OCI-LY3 (cell line): ENCODE data around the gene RFC2.
"Not testable (repeated sequence)": the region's sequence is repeated elsewhere in the genome, so short reads cannot be mapped to it uniquely, and the experiment has no call there.

Experiments
- H2AFZ ChIP-seq: fragments of 200-600, 300-600 bp; shearing (Covaris generic); 2 replicates; pipeline ENCODE4 v1.6.0; 2014; ENCODE audit warnings: antibody characterized with exemption, low read depth, low read length
- H3K27ac ChIP-seq: fragments of 200-600, 300-600 bp; sonication (generic); 2 replicates; pipeline ENCODE4 v1.5.1; 2014; ENCODE audit warnings: mild to moderate bottlenecking, low read length, moderate library complexity, mixed read lengths
- H3K27me3 ChIP-seq: fragments of 200-600, 300-600 bp; sonication (generic); 2 replicates; pipeline ENCODE4 v1.6.1; 2014; ENCODE audit warnings: low read depth, low read length, mixed read lengths
- H3K36me3 ChIP-seq: fragments of 200-600, 300-600 bp; sonication (generic); replicated peaks from 2 replicates; pipeline ENCODE3; 2014; ENCODE audit warnings: low read depth, low read length, mixed read lengths
- H3K4me1 ChIP-seq: fragments of 300-600, 200-600 bp; sonication (generic); 2 replicates; pipeline ENCODE4 v1.6.1; 2014; ENCODE audit warnings: low read length, mixed read lengths
- H3K4me2 ChIP-seq: fragments of 200-600, 300-600 bp; sonication (generic); 2 replicates; pipeline ENCODE4 v1.6.1; 2014; ENCODE audit warnings: low read length, mixed read lengths
- H3K4me3 ChIP-seq: fragments of 300-600, 200-600 bp; sonication (generic); 2 replicates; pipeline ENCODE4 v1.5.1; 2014; ENCODE audit warnings: antibody characterized with exemption, mild to moderate bottlenecking, low read length, moderate library complexity
- H3K79me2 ChIP-seq: fragments of 300-600, 200-600 bp; shearing (Covaris generic); 2 replicates; pipeline ENCODE4 v1.6.1; 2014; ENCODE audit warnings: mild to moderate bottlenecking, low read length, mixed read lengths
- H3K9ac ChIP-seq: fragments of 300-600, 200-600 bp; shearing (Covaris generic); 2 replicates; pipeline ENCODE4 v1.6.0; 2014; ENCODE audit warnings: mild to moderate bottlenecking, low read length, moderate library complexity
- H3K9me3 ChIP-seq: fragments of 200-600, 300-600 bp; shearing (Covaris generic); 2 replicates; pipeline ENCODE4 v1.6.1; 2014; ENCODE audit warnings: low read length, mixed read lengths; ENCODE audit not compliant: insufficient read depth
- H4K20me1 ChIP-seq: fragments of 200-600, 300-600 bp; sonication (generic); 2 replicates; pipeline ENCODE4 v1.6.1; 2016; ENCODE audit warnings: low read length, mixed read lengths; ENCODE audit not compliant: insufficient read depth
- EZH2phosphoT487 ChIP-seq: fragments of 200-600 bp; shearing (Covaris generic); IDR thresholded peaks from 2 replicates; pipeline ENCODE4 v1.6.1; 2018; ENCODE audit warnings: antibody characterized with exemption, mixed run types, low read depth
- TF ChIP-seq, protein P1 (sequence below): fragments of 200-600, 300-600 bp; sonication (generic); IDR thresholded peaks from 2 replicates; pipeline ENCODE4 v1.5.1; 2014; ENCODE audit warnings: antibody characterized with exemption, low read length, low read depth

The RFC2 gene

GRCh38 chr7:74197449-74198124, 56.6 kb downstream of the RFC2 start:
- Histone ChIP-seq H3K4me2 (no peak overlapping the region), H2AFZ (no peak overlapping the region), H3K27me3 (no peaks in the 10 kb centered on the region), H3K79me2 (peaks cover 9% of the 10 kb centered on the region; the same call in 1 of the 2 replicates), H3K9ac (no peak overlapping the region), H3K36me3 (peaks cover 30% of the 10 kb centered on the region), H3K4me3 (no peak overlapping the region), H4K20me1 (peaks cover 4% of the 10 kb centered on the region; the same call in 1 of the 2 replicates), H3K4me1 (no peaks in the 10 kb centered on the region), H3K9me3 (no peaks in the 10 kb centered on the region), H3K27ac (no peak overlapping the region)
- TF ChIP-seq EZH2phosphoT487, result no peak
- TF ChIP-seq, protein P1, sequence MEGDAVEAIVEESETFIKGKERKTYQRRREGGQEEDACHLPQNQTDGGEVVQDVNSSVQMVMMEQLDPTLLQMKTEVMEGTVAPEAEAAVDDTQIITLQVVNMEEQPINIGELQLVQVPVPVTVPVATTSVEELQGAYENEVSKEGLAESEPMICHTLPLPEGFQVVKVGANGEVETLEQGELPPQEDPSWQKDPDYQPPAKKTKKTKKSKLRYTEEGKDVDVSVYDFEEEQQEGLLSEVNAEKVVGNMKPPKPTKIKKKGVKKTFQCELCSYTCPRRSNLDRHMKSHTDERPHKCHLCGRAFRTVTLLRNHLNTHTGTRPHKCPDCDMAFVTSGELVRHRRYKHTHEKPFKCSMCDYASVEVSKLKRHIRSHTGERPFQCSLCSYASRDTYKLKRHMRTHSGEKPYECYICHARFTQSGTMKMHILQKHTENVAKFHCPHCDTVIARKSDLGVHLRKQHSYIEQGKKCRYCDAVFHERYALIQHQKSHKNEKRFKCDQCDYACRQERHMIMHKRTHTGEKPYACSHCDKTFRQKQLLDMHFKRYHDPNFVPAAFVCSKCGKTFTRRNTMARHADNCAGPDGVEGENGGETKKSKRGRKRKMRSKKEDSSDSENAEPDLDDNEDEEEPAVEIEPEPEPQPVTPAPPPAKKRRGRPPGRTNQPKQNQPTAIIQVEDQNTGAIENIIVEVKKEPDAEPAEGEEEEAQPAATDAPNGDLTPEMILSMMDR, result no peak

DNA sequence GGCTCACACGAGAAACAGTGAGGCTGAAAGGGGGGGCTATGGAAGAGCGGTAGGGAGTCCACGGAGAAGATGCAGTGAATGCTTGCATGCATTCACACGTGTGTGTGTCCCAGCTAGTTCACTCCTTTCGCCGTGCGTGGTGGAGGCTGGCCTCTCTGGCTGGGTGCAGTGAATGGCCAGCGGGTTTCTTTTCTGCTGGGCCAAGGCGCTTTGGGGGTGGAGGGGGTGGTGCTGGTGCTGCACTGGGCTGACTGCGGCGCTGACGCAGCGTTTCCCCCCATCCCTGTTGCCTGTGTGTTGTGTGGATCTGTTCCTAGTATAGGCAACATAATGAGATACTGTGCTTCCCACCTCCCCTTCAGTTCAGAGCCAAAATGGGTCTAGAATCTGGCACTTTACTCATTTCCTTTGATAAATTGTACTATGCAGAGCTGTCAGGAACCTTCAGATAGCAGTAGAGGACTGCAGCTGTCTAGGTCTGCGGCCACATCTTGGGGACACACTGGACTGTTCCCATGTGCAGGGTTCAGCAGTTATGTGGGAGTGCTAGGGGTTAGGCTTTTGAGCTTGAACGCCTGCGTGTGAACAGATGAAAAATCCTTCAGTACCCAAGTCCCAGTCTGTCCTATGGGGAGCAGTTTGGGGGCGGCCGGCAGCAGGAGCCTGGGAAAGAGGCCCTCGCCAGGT, 58.1 kb downstream of the RFC2 start:
- H3K9me3 ChIP-seq, H3K27me3 ChIP-seq, H3K9ac ChIP-seq, H3K27ac ChIP-seq, H3K4me3 ChIP-seq, H4K20me1 ChIP-seq, H3K4me1 ChIP-seq, H3K4me2 ChIP-seq, H2AFZ ChIP-seq: not testable (repeated sequence)
- H3K79me2 ChIP-seq, result peaks cover 18% of the 10 kb centered on the region
- H3K36me3 ChIP-seq, result peaks cover 40% of the 10 kb centered on the region

DNA sequence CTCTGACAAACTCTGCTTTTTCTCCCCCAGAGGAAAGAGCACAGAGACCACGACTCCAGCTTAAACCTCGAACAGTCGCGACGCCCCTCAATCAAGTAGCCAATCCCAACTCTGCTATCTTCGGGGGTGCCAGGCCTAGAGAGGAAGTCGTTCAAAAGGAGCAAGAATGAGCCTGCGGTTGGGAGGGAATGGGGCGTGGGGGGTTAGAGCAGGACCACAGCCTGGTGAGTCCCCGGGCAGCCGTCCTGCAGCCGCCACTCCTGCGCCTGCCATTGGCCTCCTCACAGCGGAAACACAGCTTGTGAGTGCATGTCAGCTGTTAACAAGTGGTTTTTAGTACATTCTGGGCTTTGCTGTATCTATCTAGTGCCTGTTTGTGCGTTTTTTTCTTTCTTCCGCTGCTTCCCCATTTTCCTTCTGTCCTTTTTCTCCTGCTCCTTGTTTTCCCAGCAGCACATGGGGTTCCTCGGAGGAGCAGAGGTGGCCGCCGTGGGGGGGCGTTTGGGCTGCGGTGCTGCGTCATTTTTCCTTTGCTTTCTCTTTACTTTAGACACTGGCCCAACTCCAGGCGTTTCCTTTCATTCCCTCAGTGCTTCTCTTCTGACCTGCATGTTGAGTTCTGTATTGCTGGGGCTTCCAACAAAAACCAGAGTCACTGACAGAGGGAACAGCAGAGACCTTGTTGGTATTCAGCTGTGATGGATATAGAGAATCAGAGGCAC, 58.9 kb downstream of the RFC2 start:
- H3K9me3 ChIP-seq, H3K27ac ChIP-seq, H3K4me3 ChIP-seq, H3K4me1 ChIP-seq, H4K20me1 ChIP-seq, H3K27me3 ChIP-seq, H2AFZ ChIP-seq, H3K4me2 ChIP-seq, H3K9ac ChIP-seq: not testable (repeated sequence)
- peaks cover 47% of the 10 kb centered on the region for H3K36me3 ChIP-seq
- peaks cover 25% of the 10 kb centered on the region for H3K79me2 ChIP-seq

DNA sequence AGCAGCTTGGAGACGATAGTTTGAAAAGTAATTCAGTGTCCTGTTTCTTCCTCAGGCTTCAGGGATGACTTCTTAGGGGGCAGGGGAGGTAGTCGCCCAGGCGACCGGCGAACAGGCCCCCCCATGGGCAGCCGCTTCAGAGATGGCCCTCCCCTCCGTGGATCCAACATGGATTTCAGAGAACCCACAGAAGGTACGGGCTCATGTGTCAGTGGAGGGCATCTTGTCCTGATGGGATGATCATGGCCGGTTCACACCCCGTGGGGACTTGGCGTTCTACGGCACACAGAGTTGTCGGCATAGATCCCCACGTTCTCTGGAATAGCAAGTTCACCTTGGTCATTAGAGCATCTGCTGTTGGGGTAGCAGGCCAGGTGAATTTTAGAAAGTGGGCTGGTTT, 59.5 kb downstream of the RFC2 start:
- Histone ChIP-seq H3K4me3 (no peak overlapping the region), H3K9me3 (no peaks in the 10 kb centered on the region), H3K79me2 (peaks cover 32% of the 10 kb centered on the region), H3K27me3 (no peaks in the 10 kb centered on the region), H3K4me2 (no peak overlapping the region), H3K27ac (no peak overlapping the region), H3K9ac (no peak overlapping the region), H3K4me1 (no peaks in the 10 kb centered on the region), H3K36me3 (peaks cover 53% of the 10 kb centered on the region), H2AFZ (no peak overlapping the region), H4K20me1 (peaks cover 5% of the 10 kb centered on the region; the same call in 1 of the 2 replicates)
- TF ChIP-seq EZH2phosphoT487, result no peak
- TF ChIP-seq, protein P1, result no peak

- Histone ChIP-seq H3K9me3 (no peaks in the 10 kb centered on the region), H3K27me3 (no peaks in the 10 kb centered on the region), H2AFZ (no peak overlapping the region), H3K4me1 (no peaks in the 10 kb centered on the region), H4K20me1 (peaks cover 13% of the 10 kb centered on the region), H3K4me3 (no peak overlapping the region), H3K36me3 (peaks cover 61% of the 10 kb centered on the region), H3K27ac (no peak overlapping the region), H3K4me2 (no peak overlapping the region), H3K9ac (no peak overlapping the region), H3K79me2 (peaks cover 39% of the 10 kb centered on the region)
- no peak for TF ChIP-seq EZH2phosphoT487
- TF ChIP-seq, protein P1, result no peak
Observed at GRCh38 chr7:74193913-74194312, 60.3 kb downstream of the RFC2 start.
